Measurements from ENCODE around the gene SAMD4B.

- no peak for TF ChIP-seq EZH2phosphoT487 (IDR thresholded peaks at IDR 0.05; ENCODE audit: low read depth, severe bottlenecking, unreplicated experiment)
- TF ChIP-seq, protein P1, sequence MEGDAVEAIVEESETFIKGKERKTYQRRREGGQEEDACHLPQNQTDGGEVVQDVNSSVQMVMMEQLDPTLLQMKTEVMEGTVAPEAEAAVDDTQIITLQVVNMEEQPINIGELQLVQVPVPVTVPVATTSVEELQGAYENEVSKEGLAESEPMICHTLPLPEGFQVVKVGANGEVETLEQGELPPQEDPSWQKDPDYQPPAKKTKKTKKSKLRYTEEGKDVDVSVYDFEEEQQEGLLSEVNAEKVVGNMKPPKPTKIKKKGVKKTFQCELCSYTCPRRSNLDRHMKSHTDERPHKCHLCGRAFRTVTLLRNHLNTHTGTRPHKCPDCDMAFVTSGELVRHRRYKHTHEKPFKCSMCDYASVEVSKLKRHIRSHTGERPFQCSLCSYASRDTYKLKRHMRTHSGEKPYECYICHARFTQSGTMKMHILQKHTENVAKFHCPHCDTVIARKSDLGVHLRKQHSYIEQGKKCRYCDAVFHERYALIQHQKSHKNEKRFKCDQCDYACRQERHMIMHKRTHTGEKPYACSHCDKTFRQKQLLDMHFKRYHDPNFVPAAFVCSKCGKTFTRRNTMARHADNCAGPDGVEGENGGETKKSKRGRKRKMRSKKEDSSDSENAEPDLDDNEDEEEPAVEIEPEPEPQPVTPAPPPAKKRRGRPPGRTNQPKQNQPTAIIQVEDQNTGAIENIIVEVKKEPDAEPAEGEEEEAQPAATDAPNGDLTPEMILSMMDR (IDR thresholded peaks at IDR 0.05; ENCODE audit: poor library complexity), result no peak
- no peak for TF ChIP-seq EZH2 (IDR thresholded peaks at IDR 0.05; ENCODE audit: borderline replicate concordance)
Measured at GRCh38 chr19:39401549-39402345, 59.5 kb downstream of the SAMD4B start.

Data from hepatocyte (in vitro differentiated cells).